ENCODE results near the gene UBE2J2. TPM values are rescaled to one million over a fixed set of nuclear protein-coding genes. Genes with fewer than 3 reads are reported as not detected.

The UBE2J2 gene
- total and polyA plus RNA-seq, 2 donors (not counting 3 experiments of a cell fraction or from before 2014, with no cell fraction given): 60.7 to 80.7 TPM

- no peak for FAIRE-seq
- ChIA-PET CTCF (no interaction called here), POLR2A (no interaction called here)
These were observed 38.5 kb downstream of the UBE2J2 start for GRCh38 chr1:1235016-1235744.

GRCh38 chr1:1234180-1234808, 39.4 kb downstream of the UBE2J2 start:
- ChIA-PET POLR2A (no interaction called here), CTCF (no interaction called here)
- no peak overlapping the region for H3K9ac ChIP-seq (replicated peaks; ENCODE audit: extremely low read depth, insufficient read depth, low read length)
- no peaks in the 10 kb centered on the region for H3K36me3 ChIP-seq (ENCODE audit: control insufficient read depth in 2 of 2, extremely low read depth in 1 of 2, insufficient read depth in 2 of 2, low read length in 2 of 2)
- no peak for DNase-seq (ENCODE audit: low read depth, low spot score)
- dilution Hi-C loops (cut with MboI; ENCODE audit: extremely low pct_ligation_motif_present, low sequenced_read_pairs): no loop called here
- H3K27ac ChIP-seq (ENCODE audit: insufficient read depth, low read depth, low read length): no peak overlapping the region
- H3K4me1 ChIP-seq (ENCODE audit: control insufficient read depth, extremely low read depth, insufficient read depth, low read length): peaks cover 6% of the 10 kb centered on the region
- TF ChIP-seq POLR2AphosphoS5 (IDR thresholded peaks at IDR 0.05; ENCODE audit: insufficient read depth, low read depth, low read length) (no peak), MAX (IDR thresholded peaks at IDR 0.05; ENCODE audit: insufficient read depth, insufficient read length) (no peak), GATA2 (IDR thresholded peaks at IDR 0.05; ENCODE audit: insufficient read depth, insufficient read length, low read depth, low read length) (no peak), FOS (IDR thresholded peaks at IDR 0.05; ENCODE audit: borderline replicate concordance, insufficient read depth, low read length) (no peak), POLR2A (IDR thresholded peaks at IDR 0.05; ENCODE audit: low read depth, low read length) (no peak), CTCF (IDR thresholded peaks at IDR 0.05; ENCODE audit: extremely low read depth in 1 of 2, insufficient read depth in 1 of 2, low read depth in 1 of 2, low read length in 2 of 2) (no peak), MYC (IDR thresholded peaks at IDR 0.05; ENCODE audit: low read depth, low read length) (no peak), EZH2 (IDR thresholded peaks at IDR 0.05; ENCODE audit: borderline replicate concordance, low read depth, low read length, severe bottlenecking) (no peak), JUN (IDR thresholded peaks at IDR 0.05; ENCODE audit: borderline replicate concordance, insufficient read depth, insufficient read length, low read depth) (no peak)
- peaks cover 40% of the 10 kb centered on the region for H3K79me2 ChIP-seq (ENCODE audit: control insufficient read depth, insufficient read depth, low read length)
- no peak overlapping the region for H2AFZ ChIP-seq (ENCODE audit: low read depth, low read length)
- no peak overlapping the region for H3K4me2 ChIP-seq (ENCODE audit: insufficient read depth, low read length)
- FAIRE-seq: no peak
- intact Hi-C loops (cut with micrococcal nuclease): no loop called here
- no peaks in the 10 kb centered on the region for H3K27me3 ChIP-seq (ENCODE audit: control insufficient read depth in 2 of 2, insufficient read depth in 2 of 2, low read length in 2 of 2)
- no peak overlapping the region for H3K4me3 ChIP-seq (replicated peaks in 1 of 3; ENCODE audit: insufficient read depth in 1 of 3, low read depth in 1 of 3, low read length in 3 of 3)
- no peaks in the 10 kb centered on the region for H3K9me3 ChIP-seq (replicated peaks; ENCODE audit: control insufficient read depth, insufficient read depth, low read length)
- BruUV-seq (replicated peaks): no TSS peak
- H4K20me1 ChIP-seq (replicated peaks; ENCODE audit: control insufficient read depth, extremely low read depth, insufficient read depth, low read length): no peaks in the 10 kb centered on the region
- no peaks in the 10 kb centered on the region for H3K9me1 ChIP-seq (replicated peaks; ENCODE audit: control insufficient read depth, extremely low read depth, insufficient read depth, low read length)

More at GRCh38 chr1:1235016-1235744, 38.5 kb downstream of the UBE2J2 start:
- H3K27ac ChIP-seq (ENCODE audit: insufficient read depth, low read depth, low read length): no peak overlapping the region
- no TSS peak for BruUV-seq (replicated peaks)
- H4K20me1 ChIP-seq (replicated peaks; ENCODE audit: control insufficient read depth, extremely low read depth, insufficient read depth, low read length): no peaks in the 10 kb centered on the region
- no peaks in the 10 kb centered on the region for H3K9me3 ChIP-seq (replicated peaks; ENCODE audit: control insufficient read depth, insufficient read depth, low read length)
- dilution Hi-C loops (cut with MboI; ENCODE audit: extremely low pct_ligation_motif_present, low sequenced_read_pairs): no loop called here
- no peak for TF ChIP-seq GATA2 (IDR thresholded peaks at IDR 0.05; ENCODE audit: insufficient read depth, insufficient read length, low read depth, low read length)
- no peak for TF ChIP-seq POLR2A (IDR thresholded peaks at IDR 0.05; ENCODE audit: low read depth, low read length)
- no peak for TF ChIP-seq FOS (IDR thresholded peaks at IDR 0.05; ENCODE audit: borderline replicate concordance, insufficient read depth, low read length)
- TF ChIP-seq POLR2AphosphoS5 (IDR thresholded peaks at IDR 0.05; ENCODE audit: insufficient read depth, low read depth, low read length): no peak
- H3K27me3 ChIP-seq (ENCODE audit: control insufficient read depth in 2 of 2, insufficient read depth in 2 of 2, low read length in 2 of 2): no peaks in the 10 kb centered on the region
- H3K36me3 ChIP-seq (ENCODE audit: control insufficient read depth in 2 of 2, extremely low read depth in 1 of 2, insufficient read depth in 2 of 2, low read length in 2 of 2): no peaks in the 10 kb centered on the region
- no peak overlapping the region for H3K9ac ChIP-seq (replicated peaks; ENCODE audit: extremely low read depth, insufficient read depth, low read length)
- H3K4me2 ChIP-seq (ENCODE audit: insufficient read depth, low read length): no peak overlapping the region
- DNase-seq (ENCODE audit: low read depth, low spot score): no peak
- intact Hi-C loops (cut with micrococcal nuclease): no loop called here
- peaks cover 31% of the 10 kb centered on the region for H3K79me2 ChIP-seq (ENCODE audit: control insufficient read depth, insufficient read depth, low read length)
- peaks cover 6% of the 10 kb centered on the region for H3K4me1 ChIP-seq (ENCODE audit: control insufficient read depth, extremely low read depth, insufficient read depth, low read length)
- no peaks in the 10 kb centered on the region for H3K9me1 ChIP-seq (replicated peaks; ENCODE audit: control insufficient read depth, extremely low read depth, insufficient read depth, low read length)
- no peak overlapping the region for H3K4me3 ChIP-seq (replicated peaks in 1 of 3; ENCODE audit: insufficient read depth in 1 of 3, low read depth in 1 of 3, low read length in 3 of 3)
- H2AFZ ChIP-seq (ENCODE audit: low read depth, low read length): no peak overlapping the region
